CD4-positive, alpha-beta T cell treated with Interleukin-1 beta for 1 hour (primary cell): Measurements from ENCODE around the gene MEF2A.
"Not testable (repeated sequence)": the region's sequence is repeated elsewhere in the genome, so short reads cannot be mapped to it uniquely, and the experiment has no call there.

Source experiments
- DNase-seq, 2 donors: peaks; one replicate each; pipeline ENCODE4 v3.0.0-alpha.2; 2020 to 2022

MEF2A gene

DNA sequence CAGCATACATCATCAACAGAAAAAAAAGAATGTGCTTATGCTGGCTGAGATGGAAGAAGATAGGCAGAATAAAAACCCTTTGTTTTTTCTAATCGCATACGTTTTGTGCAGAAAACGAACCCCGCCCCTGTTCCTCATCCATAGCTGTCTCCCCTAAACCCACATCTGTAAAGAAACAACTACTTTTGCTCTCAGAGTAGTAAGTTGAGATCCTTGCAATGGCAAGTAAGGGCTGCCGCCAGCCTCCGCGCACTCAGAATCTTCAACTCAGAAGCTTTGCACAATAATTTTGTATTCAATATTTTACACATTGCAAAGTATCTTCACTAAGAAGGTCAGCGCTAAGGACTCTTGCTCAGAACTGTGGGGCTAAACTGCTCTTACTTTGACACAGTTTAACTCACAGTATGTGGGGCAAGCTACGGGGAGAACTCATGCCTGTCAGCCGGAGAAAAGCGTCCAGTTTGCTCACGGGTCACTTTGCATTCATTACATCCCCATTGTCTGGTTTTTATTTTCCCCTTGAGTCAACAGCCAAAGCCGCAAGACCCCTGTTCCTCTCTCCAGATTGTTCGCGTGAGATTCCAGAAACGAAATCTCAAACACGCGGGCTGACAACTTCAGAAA lies 166.5 kb downstream of the MEF2A start:
- no peak for DNase-seq

- DNase-seq, result no peak
Observed at GRCh38 chr15:99732751-99733267, 167.0 kb downstream of the MEF2A start.

DNA sequence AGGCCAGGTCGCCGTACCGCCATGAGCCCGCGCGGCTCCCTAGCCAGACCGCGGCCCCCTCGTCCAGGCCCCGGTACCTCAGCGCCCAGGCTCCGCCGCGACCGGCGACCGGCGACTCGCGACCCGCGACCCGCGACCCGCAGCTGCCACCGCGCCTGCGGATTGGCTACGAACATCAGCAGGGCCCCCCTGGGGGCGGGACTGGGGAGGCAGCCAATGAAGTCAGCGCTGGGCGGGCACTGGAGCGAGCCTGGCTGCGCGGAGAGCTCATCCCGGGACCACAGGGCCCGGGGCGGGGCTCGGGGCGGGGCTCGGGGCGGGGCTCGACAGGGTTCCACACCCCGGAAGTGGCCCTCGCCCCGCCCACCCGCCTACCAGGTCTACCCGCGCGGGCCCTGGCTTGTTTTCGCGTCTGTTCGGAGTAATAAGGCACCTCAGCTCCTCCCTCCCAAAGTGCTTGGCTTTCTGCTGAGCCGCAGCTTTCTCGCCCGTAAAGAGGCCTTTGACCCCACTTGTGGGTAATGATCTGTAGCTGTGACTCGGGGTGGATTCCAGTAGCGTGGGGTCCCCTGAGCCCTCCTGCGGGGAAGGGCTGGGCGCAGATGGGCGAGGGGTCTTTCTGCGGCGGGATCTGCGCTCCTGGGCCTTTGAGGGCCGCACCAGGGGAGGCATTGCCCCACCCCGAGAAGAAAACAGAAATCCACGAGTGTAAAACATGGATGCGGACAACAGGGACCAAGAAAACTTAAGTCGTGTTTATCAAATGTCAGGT lies 167.7 kb downstream of the MEF2A start, which contains the start of gene LYSMD4:
TSS of gene LYSMD4 (minus strand) at position 170 of the 772 bp plus-strand sequence. CDS start 1,438 bp downstream, outside the sequence.
- peak; percentile 97 to 98 for DNase-seq

- not testable (repeated sequence) for DNase-seq
Observed at GRCh38 chr15:99734040-99734291, 168.2 kb downstream of the MEF2A start.

DNA sequence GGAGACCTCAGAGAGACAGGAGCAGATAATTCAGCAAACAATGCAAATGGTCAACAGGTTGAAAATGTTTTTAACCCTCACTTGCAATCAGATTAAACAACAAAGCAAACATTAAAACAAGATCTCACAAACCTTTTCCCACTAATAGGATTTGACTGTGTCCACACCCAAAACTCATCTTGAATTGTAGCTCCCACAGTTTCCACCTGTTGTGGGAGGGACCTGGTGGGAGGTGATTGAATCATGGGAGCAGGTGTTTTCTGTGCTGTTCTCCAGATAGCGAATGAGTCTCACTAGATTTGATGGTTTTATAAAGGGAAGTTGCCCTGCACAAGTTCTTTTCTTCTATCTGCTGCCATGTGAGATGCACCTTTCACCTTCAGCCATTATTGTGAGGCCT lies 168.8 kb downstream of the MEF2A start:
- DNase-seq, result no peak

DNA sequence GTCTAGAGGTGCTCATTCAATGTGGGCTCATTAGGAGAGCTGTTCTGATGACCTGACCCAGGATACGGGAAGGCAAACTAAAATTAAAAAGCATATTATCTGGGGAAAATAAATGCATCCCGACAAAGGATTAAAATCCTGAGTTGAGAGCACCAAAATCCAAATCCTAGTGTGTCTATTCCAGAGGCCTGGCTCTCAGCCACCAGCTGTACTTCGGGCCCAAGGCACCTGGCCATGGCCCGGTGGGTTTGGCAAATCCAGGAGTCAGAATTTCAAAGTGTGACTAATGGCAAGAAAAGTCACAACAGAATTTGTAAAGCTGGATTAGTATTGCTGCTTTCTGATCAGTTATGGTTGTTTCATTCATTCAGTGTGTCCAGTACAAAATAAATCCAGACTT lies 170.1 kb downstream of the MEF2A start:
- no peak for DNase-seq

DNA sequence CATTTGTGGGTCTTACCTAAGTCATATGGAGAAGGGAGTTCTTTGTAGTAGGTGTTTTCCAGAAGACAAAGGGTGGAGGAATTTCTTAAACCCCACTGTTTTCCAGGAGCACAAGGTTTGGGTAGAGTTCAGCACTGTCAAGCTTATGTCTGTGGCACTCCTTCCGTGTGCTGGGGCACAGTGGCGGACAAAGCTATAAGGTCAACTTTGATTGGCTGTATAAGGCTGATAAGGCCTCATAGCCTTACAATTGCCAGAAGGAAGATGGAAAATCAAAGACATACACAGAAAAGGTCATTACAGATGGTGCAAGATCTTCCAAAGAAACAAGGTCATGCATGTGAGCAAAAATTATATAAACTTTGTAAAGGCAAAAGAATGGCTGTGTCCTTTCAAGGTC lies 170.9 kb downstream of the MEF2A start:
- DNase-seq, result no peak

DNA sequence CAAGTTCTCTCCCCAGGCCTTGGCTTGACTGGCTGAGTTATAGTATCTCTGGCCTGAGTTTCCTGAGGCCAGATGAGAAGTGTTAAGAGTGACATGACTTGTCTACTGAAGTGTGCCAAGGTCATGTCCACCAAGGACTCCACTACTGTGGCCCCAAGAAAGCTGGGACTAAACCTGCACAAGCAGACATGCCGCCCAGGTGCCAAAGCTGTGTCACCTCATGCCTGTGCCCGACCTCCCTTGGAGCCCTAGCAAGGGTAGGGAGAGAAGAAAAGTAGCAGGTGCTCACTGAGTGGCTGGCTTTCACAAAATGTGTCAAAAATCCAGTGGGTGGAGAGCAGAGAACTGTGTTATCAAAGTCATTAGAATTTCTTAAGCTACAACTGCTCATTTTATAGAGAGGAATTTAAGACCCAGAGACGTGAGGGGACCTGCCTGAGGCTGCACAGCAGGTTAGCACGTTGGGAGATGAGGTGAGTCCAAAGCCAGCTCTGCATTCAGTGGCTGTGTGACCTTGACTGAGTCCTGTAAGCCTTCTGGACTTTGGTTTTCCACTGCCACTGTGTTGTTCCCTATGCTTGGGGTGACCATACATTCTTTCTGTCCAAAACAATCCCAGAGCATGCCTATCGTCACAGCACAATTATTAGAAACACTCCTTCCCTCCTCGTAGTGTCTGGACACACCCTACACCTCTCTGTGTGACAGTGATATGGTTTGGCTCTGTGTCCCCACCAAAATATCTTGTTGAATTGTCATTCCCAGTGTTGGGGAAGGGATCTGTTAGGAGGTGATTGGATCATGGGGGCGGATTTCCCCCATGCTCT lies 172.4 kb downstream of the MEF2A start:
- no peak for DNase-seq

GRCh38 chr15:99741835-99742234 lies 176.1 kb downstream of the MEF2A start:
- no peak for DNase-seq

- DNase-seq, result no peak
Observed at GRCh38 chr15:99744142-99744541, 178.4 kb downstream of the MEF2A start.

- no peak for DNase-seq
Observed at GRCh38 chr15:99745370-99746086, 179.7 kb downstream of the MEF2A start.

- DNase-seq, result no peak
Observed at GRCh38 chr15:99749386-99749785, 183.6 kb downstream of the MEF2A start.

GRCh38 chr15:99750326-99750725 lies 184.5 kb downstream of the MEF2A start:
- not testable (repeated sequence) for DNase-seq

DNA sequence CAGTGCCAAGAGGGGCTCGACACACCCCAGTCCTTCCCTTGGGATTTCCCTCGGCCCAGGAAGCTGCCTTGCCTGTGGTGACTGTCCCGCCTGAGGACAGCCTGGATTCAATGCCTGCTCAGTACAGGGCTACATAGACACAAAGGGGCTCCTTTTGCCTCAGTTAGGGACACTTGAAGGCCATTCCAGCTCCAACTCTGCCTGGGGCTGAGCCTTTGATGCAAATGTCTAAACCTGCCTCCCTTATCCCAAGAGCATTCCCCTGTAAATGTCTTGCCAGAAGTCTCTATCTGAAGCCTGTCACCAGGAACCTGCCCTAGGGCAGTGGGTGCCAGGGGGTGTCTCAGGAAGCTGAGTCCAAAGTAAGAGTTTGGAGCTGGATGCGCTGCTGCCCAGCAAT lies 186.8 kb downstream of the MEF2A start:
- DNase-seq, result no peak

DNA sequence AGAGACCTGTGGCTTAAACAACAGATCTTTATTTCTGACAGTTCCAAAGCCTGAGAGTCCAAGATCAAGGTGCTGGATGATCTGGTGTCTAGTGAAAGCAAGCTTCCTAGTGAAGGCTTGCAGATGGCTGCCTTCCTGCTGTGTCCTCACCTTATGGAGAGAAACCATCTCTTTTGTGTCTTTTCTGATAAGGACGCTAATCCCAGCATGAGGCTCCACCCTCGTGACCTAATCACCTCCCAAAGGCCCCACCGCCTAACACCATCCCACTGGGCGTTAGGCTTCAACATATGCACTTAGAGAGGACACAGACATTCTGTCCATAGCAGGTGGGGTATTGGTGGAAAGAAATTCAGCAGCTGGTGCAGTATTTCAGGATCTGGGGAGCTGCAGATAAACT lies 187.3 kb downstream of the MEF2A start:
- no peak for DNase-seq

DNA sequence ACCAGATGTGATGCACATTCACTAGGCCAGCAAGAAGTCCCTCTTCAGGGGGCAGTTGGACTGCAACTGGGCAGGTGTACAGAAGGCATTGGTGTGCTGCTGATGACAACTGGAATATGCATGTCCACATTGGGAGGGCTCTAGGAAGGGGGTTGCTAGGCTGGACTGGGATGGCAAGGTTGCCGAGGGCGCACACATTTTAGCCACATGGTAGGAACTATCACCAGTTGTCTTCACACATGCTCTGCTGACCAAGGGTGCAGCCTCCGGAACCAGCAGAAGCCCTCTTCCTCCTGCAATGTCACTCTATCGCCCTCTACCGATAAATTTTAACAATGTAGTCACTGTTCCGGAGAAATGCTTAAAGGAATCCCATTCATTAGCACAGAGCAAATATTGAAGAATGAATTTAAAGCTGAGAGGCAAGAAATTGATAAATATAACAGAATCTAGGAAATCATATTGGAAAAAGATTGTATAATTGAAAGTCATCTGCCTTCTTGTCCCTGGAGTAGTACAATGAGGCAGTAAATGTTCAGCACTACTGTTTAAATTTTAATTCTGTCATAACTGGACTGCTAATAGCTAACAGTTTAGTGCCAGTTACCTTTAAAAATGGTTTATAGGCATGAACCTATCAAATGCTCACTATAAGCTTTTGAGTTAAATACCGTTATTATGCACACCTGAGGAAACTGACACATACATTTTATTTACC lies 190.1 kb downstream of the MEF2A start:
- peak; percentile 43 to 71 for DNase-seq

DNA sequence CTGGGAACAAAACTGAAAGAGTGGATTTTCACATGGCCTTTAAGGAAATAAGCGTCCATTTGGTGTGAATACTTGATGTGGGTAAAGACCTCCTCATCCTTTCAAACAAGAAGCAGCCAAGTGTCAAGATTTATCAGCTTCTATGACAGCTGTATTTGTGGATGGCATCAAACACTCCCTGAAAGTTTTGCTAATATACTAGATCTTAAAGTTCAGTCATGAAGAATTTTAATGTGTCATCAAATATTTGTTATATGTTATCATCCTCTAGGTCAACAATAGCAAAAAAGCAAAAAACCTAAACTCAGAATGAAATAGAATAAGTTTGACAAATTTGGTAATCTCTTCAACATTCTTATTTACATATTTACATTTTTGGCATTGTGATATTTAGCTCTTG lies 196.5 kb downstream of the MEF2A start:
- DNase-seq, result no peak

DNA sequence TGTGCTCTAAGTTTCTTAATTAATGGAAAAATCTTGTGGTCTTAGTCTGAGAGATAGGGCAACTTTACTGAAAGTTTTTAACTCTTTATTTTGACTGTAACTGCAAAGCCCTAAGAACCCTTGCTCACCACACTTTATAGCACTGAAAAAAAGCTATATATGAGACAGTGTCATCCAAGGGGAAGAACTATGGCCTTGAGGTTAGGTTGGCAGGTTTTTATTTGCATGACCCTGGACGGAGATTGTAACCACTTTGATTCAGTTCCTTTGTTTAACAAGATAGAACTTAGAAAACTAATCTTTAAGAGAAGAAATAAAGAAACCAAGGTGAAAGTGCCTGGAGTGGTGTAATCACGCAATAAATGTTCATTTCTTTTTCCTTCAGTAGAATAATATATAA lies 198.0 kb downstream of the MEF2A start:
- DNase-seq, result no peak

DNA sequence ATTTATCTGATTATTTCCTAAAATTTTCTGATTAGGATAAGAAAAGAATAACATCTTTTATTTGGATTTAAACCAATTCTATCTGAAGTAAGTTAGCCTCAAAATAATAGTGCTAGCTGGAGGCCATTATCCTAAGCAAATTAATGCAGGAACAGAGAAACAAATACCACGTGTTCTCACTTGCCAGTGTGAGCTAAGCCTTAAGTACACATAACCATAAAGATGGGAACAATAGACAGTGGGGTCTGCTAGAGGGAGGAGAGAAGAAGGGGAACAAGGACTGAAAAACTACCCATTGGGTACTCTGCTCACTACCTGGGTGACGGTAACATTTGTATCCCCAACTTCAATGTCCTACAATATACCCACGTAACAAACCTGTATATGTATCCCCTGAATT lies 198.7 kb downstream of the MEF2A start:
- DNase-seq, result no peak
